Ovary (tissue), 9 donors: ENCODE measurements around the gene C1QTNF8. TPM values are rescaled to one million over a fixed set of nuclear protein-coding genes. Genes with fewer than 3 reads are reported as not detected.
"Not testable (repeated sequence)": the region's sequence is repeated elsewhere in the genome, so short reads cannot be mapped to it uniquely, and the experiment has no call there.

ENCODE experiments used
- DNase-seq, 5 donors: peaks; one replicate each; pipeline ENCODE4 v3.0.0-alpha.2; 2019 to 2020
- H3K27ac ChIP-seq, 2 donors: fragments of 200-600 bp; one replicate each; pipeline versions ENCODE4 v1.5.1 to v1.8.0; 2019 to 2022
- H3K27me3 ChIP-seq: fragments of 200-600 bp; one replicate; pipeline ENCODE4 v1.8.0; 2022
- H3K36me3 ChIP-seq: fragments of 200-600 bp; sonication (generic); one replicate; pipeline ENCODE4 v1.5.1; 2019
- H3K4me1 ChIP-seq: one replicate; pipeline ENCODE4 v1.8.1; 2013; ENCODE audit warnings: mild to moderate bottlenecking, moderate library complexity; ENCODE audit not compliant: insufficient read depth
- H3K4me3 ChIP-seq: fragments of 200-600 bp; sonication (generic); one replicate; pipeline ENCODE4 v1.5.1; 2017
- H3K9me3 ChIP-seq, 2 donors: fragments of 200-600 bp in 1 of 2; sonication (generic) in 1 of 2; one replicate each; pipeline versions ENCODE4 v1.5.1 to v1.8.1; 2013 to 2019; ENCODE audit warnings: mild to moderate bottlenecking in 1 of 2, moderate library complexity in 1 of 2
- CTCF ChIP-seq, 3 donors: fragments of 450-650 bp in 2 of 3; fragments of 200-600 bp in 1 of 3; IDR thresholded peaks; one replicate each; pipeline versions ENCODE4 v1.5.1 to v1.8.0; 2016 to 2022; ENCODE audit warnings: antibody characterized with exemption in 3 of 3, mild to moderate bottlenecking in 1 of 3
- EP300 ChIP-seq: sonication (generic); formaldehyde crosslinking; IDR thresholded peaks from one replicate; pipeline ENCODE4 v1.6.1; 2017; ENCODE audit warnings: antibody characterized with exemption
- POLR2A ChIP-seq: fragments of 450-650 bp; IDR thresholded peaks from one replicate; pipeline ENCODE4 v1.6.1; 2017; ENCODE audit warnings: antibody characterized with exemption, mild to moderate bottlenecking, moderate library complexity
- WGBS, 3 donors: extraction: QIAGEN DNeasy Blood & Tissue Kit in 1 of 3; methylation state at CpG; one replicate each; pipeline versions ENCODE4 v1.1.5 to v1.1.7; 2013 to 2017; 5-methylcytosine and 5-hydroxymethylcytosine counted together
- intact Hi-C, 4 donors: fragments of 100-400 bp; cut with DNase I; formaldehyde crosslinking; loops; one replicate each; pipeline versions ENCODE4 v1.11.0 to v1.15.1; 2022 to 2023
- polyA plus RNA-seq, 2 donors: library from polyadenylated mRNA; stranded (reverse); fragments of 200-250 nt in 1 of 2; fragments of 350-450 nt in 1 of 2; fragmentation: Illumina TruSeq in 1 of 2; extraction: RNeasy Lipid Tissue Mini Kit (QIAGEN cat#74804) in 1 of 2; gene quantifications; one replicate each; pipeline ENCODE4 v1.2.3, GENCODE V29; 2013 to 2014
- total RNA-seq, 7 donors: library from RNA; depleted of rRNA in 2 of 7; stranded (reverse); fragments of >200 nt in 2 of 7; fragmentation: NEBNext Ultra II Directional in 3 of 7; extraction: Animal tissue kit (Norgen Biotek cat#: 25700) in 3 of 7; gene quantifications; one replicate each; pipeline versions ENCODE4 v1.1.0 to v1.2.4, GENCODE V29; 2016 to 2023
- donor health status: DM: no; HTN: no; CAD: no; lungs with moderate emphysema.
- donor health status: DM: no; HTN: no; CAD: no.
- donor health status: Bipolar disorder and iron deficiency.
- donor health status: DM: yes; HTN: yes; CAD: no.
- donor health status: DM: no; HTN: no; CAD: no.
- donor health status: DM: yes; HTN: yes; CAD: no.

C1QTNF8 gene
- total and polyA plus RNA-seq, 9 donors, result 0.80 TPM; not detected in 8

GRCh38 chr16:1088295-1089170 is 7.5 kb downstream of the C1QTNF8 start:
- no peak overlapping the region for H3K27ac ChIP-seq
- peaks cover 5% of the 10 kb centered on the region for H3K4me1 ChIP-seq
- 62 to 72% (median 70%) methylated on average over 39 to 40 of the region's 40 CpGs for WGBS, 3 donors
- no peak for TF ChIP-seq CTCF (IDR thresholded peaks at IDR 0.05)
- TF ChIP-seq POLR2A, result no peak
- no peak for TF ChIP-seq EP300
- peaks cover 5 to 17% of the 10 kb centered on the region in 2 donors for H3K9me3 ChIP-seq
- intact Hi-C loops, result no loop called here
- no peak for DNase-seq
- H3K36me3 ChIP-seq, result no peaks in the 10 kb centered on the region
- no peak overlapping the region for H3K4me3 ChIP-seq
- no peaks in the 10 kb centered on the region for H3K27me3 ChIP-seq

GRCh38 chr16:1086443-1086842 is 9.6 kb downstream of the C1QTNF8 start:
- H3K9me3 ChIP-seq, result peaks cover 5 to 17% of the 10 kb centered on the region in 2 donors
- DNase-seq, H3K27me3 ChIP-seq, intact Hi-C loops, H3K4me3 ChIP-seq, H3K4me1 ChIP-seq, H3K27ac ChIP-seq, H3K36me3 ChIP-seq: not testable (repeated sequence)
- whole genome bisulfite sequencing, 3 donors, result 84 to 94% (median 86%) methylated on average over 10 of the region's 10 CpGs

GRCh38 chr16:1084971-1085370 is 11.1 kb downstream of the C1QTNF8 start:
- H3K27ac ChIP-seq, result no peak overlapping the region
- no peak overlapping the region for H3K4me3 ChIP-seq
- H3K4me1 ChIP-seq, result peaks cover 3% of the 10 kb centered on the region
- intact Hi-C loops, result no loop called here
- H3K36me3 ChIP-seq, result no peaks in the 10 kb centered on the region
- peaks cover 5 to 17% of the 10 kb centered on the region in 2 donors for H3K9me3 ChIP-seq
- TF ChIP-seq POLR2A, result no peak
- no peak for DNase-seq
- H3K27me3 ChIP-seq, result no peaks in the 10 kb centered on the region
- 87 to 90% (median 88%) methylated on average over 6 of the region's 6 CpGs for WGBS, 3 donors

GRCh38 chr16:1082952-1083675 is 12.9 kb downstream of the C1QTNF8 start:
- 37 to 51% (median 42%) methylated on average over 34 of the region's 34 CpGs for WGBS, 3 donors
- DNase-seq, result no peak
- no peak for TF ChIP-seq EP300
- TF ChIP-seq CTCF (IDR thresholded peaks at IDR 0.05), result no peak
- H3K9me3 ChIP-seq, result peaks cover 5 to 17% of the 10 kb centered on the region in 2 donors
- no peaks in the 10 kb centered on the region for H3K36me3 ChIP-seq
- no peaks in the 10 kb centered on the region for H3K27me3 ChIP-seq
- no peak overlapping the region for H3K27ac ChIP-seq
- no peaks in the 10 kb centered on the region for H3K4me1 ChIP-seq
- intact Hi-C loops, result no loop called here
- H3K4me3 ChIP-seq, result no peak overlapping the region

GRCh38 chr16:1082266-1082951 is 13.6 kb downstream of the C1QTNF8 start:
- Histone ChIP-seq H3K4me3 (no peak overlapping the region), H3K27ac (no peak overlapping the region), H3K36me3 (no peaks in the 10 kb centered on the region), H3K9me3 (peaks cover 5 to 17% of the 10 kb centered on the region in 2 donors), H3K27me3 (no peaks in the 10 kb centered on the region), H3K4me1 (no peaks in the 10 kb centered on the region)
- no peak for DNase-seq
- intact Hi-C loops, result no loop called here
- 46 to 57% (median 50%) methylated on average over 19 to 21 of the region's 21 CpGs for WGBS, 3 donors
- TF ChIP-seq POLR2A (no peak), EP300 (no peak), CTCF (IDR thresholded peaks at IDR 0.05) (no peak)
